Measurements from ENCODE around the gene GOLGA2. TPM values are rescaled to one million over a fixed set of nuclear protein-coding genes. Genes with fewer than 3 reads are reported as not detected.
"Not testable (repeated sequence)": the region's sequence is repeated elsewhere in the genome, so short reads cannot be mapped to it uniquely, and the experiment has no call there.

GOLGA2 gene
- total RNA-seq, 2 donors from 2014 or later: 53.2 to 138 TPM

DNA sequence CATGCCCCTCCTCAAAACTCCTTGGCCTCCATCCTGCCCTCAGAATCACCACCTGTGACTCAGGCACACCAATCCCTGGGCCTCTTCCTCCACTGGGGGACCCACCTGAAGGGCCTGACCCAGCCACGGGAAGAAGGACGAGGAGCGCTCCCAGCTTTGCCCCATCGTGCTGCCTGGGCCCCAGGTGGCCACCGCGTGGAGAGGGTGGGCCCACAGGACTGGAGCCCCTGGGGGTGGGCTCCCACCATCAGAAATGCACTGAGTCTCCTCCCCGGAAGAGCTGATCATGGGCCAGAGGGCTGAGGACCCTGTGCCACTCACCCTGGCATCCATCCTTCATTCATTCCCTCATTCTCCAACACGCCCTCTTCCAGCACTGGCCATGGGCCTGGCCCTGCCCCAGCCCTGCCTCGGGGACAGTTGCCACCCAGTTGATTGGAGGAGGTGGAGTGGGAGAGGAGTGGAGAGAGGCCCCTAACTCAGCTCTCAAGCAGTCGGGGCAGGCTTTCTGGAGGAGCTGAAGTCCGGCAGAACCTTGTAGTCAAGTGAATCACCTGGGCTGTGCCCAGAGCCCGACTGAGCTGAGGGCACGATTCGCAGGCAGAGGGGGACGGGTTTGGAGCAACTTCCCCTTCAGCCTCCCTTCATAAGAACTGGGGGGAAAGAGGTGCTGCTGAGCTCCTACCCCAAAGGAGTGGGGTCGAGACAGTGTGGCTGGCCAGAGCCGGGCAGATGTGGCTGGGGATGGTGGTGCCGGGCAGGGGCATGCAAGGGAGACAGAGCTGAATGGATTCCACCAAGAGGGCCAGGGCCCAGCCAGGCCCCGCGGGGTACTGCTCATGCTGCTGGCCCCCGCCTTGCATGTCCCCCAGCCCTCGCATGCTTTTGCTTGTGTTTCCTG is 43.0 kb downstream of the GOLGA2 start:
- WGBS, 2 donors: 66 to 74% methylated on average over 11 to 20 of the region's 22 CpGs
- intact Hi-C loops (cut with DNase I): no loop called here

DNA sequence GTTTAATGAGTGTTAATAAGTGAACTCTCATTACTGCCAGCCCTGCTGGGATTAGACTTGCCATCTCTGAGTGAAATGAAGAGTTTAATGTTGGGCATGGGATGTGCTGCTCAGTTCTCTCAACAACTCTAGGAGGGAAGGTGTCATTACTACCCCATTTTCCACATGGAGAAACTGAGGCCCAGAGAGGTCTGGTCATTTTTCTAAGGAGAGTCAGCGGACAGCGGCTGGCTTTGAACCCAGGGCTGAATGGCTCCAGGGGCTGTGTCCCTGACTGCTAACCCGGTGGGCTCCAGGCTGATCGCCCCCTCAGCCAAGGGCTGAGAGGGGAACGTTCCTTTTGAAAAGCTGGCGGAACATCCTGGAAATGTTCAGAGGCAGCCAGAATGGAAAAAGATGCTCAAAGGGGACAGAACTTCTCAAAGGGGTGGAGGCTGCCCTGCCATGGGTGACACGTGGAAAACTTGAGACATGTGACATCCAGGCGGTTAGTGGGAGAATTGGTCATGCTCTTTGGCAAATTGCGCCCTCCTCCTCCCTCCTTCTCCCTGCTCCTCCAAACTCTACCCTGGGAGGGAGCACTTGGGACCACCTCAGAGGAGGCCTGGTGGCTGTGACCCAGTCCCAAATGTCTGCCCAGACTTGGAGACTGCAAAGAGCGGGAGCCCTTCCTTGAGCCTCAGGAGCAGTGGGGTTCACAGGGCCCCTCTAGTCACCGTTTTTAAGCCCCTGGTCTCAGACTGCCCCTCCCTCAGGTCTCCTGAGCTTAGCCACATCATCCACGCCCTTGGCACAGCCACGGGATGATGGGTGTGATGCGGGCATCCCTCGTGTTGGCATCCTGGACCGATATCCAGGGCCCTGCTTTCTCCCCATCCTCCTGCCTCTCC is 43.9 kb downstream of the GOLGA2 start:
- ATAC-seq: no peak
- no peak for DNase-seq
- WGBS, 2 donors: 53 to 68% methylated on average over 13 to 16 of the region's 16 CpGs
- Histone ChIP-seq H3K4me3 (no peak overlapping the region), H3K4me1 (no peaks in the 10 kb centered on the region), H3K36me3 (replicated peaks in 1 of 2; ENCODE audit: insufficient read depth in 1 of 2, low read depth in 2 of 2) (no peaks in the 10 kb centered on the region), H3K9me3 (no peaks in the 10 kb centered on the region), H3K27me3 (no peaks in the 10 kb centered on the region), H3K27ac (no peak overlapping the region)
- TF ChIP-seq, protein P1, sequence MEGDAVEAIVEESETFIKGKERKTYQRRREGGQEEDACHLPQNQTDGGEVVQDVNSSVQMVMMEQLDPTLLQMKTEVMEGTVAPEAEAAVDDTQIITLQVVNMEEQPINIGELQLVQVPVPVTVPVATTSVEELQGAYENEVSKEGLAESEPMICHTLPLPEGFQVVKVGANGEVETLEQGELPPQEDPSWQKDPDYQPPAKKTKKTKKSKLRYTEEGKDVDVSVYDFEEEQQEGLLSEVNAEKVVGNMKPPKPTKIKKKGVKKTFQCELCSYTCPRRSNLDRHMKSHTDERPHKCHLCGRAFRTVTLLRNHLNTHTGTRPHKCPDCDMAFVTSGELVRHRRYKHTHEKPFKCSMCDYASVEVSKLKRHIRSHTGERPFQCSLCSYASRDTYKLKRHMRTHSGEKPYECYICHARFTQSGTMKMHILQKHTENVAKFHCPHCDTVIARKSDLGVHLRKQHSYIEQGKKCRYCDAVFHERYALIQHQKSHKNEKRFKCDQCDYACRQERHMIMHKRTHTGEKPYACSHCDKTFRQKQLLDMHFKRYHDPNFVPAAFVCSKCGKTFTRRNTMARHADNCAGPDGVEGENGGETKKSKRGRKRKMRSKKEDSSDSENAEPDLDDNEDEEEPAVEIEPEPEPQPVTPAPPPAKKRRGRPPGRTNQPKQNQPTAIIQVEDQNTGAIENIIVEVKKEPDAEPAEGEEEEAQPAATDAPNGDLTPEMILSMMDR (IDR thresholded peaks at IDR 0.05): no peak
- no peak for TF ChIP-seq POLR2A (IDR thresholded peaks at IDR 0.05)
- intact Hi-C loops (cut with DNase I): no loop called here

More for the DNA sequence above, 43.0 kb downstream of the GOLGA2 start:
- Histone ChIP-seq H3K4me1 (no peaks in the 10 kb centered on the region), H3K27ac (no peak overlapping the region), H3K36me3 (replicated peaks in 1 of 2; ENCODE audit: insufficient read depth in 1 of 2, low read depth in 2 of 2) (no peaks in the 10 kb centered on the region), H3K9me3 (no peaks in the 10 kb centered on the region), H3K27me3 (no peaks in the 10 kb centered on the region), H3K4me3 (no peak overlapping the region)
- ATAC-seq (no peak), DNase-seq (no peak)
- TF ChIP-seq, protein P1 (IDR thresholded peaks at IDR 0.05): no peak
- no peak for TF ChIP-seq POLR2A (IDR thresholded peaks at IDR 0.05)

DNA sequence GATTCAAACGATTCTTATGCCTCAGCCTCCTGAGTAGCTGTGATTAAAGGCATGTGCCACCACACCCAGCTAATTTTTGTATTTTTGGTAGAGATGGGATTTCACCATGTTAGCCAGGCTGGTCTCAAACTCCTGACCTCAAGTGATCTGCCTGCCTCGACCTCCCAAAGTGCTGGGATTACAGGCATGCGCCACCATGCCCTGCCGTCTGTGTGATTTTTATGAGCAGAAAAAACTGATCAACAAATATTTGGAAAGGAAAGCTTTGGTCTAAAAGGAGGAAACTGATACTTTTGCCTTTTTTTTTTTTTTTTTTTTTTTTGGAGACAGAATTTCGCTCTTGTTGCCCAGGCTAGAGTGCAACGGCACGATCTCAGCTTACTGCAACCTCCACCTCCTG is 44.9 kb downstream of the GOLGA2 start:
- intact Hi-C loops (cut with DNase I); H3K36me3 ChIP-seq (replicated peaks in 1 of 2; ENCODE audit: insufficient read depth in 1 of 2, low read depth in 2 of 2); H3K4me1 ChIP-seq; ATAC-seq; H3K4me3 ChIP-seq; H3K27ac ChIP-seq; H3K9me3 ChIP-seq; DNase-seq; H3K27me3 ChIP-seq: not testable (repeated sequence)
- WGBS, 2 donors: 81 to 85% methylated on average over 7 of the region's 7 CpGs

DNA sequence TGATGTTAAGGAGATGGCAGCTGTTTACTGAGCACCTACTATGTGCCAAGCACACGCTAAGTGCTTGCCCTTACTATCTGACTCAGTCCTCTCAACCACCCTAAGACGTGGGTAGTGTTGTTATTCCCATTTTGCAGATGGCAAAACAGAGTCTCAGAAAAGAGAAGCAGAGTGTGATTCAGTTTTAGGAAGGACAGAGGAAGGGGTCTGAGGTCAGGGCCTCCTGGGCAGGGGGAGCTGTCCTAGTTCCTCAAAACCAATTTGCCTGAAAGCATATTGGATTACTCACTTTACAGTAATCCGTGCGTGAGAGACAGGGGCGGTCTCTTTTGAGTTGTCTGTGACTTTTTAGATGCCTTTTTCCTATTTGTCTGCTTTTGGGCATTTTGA is 49.4 kb downstream of the GOLGA2 start:
- Histone ChIP-seq H3K27ac (no peak overlapping the region), H3K36me3 (replicated peaks in 1 of 2; ENCODE audit: insufficient read depth in 1 of 2, low read depth in 2 of 2) (no peaks in the 10 kb centered on the region), H3K27me3 (no peaks in the 10 kb centered on the region), H3K4me3 (no peak overlapping the region), H3K9me3 (no peaks in the 10 kb centered on the region), H3K4me1 (no peaks in the 10 kb centered on the region)
- DNase-seq (no peak), ATAC-seq (no peak)
- 80 to 86% methylated on average over 5 of the region's 5 CpGs for WGBS, 2 donors
- TF ChIP-seq, protein P1 (IDR thresholded peaks at IDR 0.05): no peak
- TF ChIP-seq POLR2A (IDR thresholded peaks at IDR 0.05): no peak
- intact Hi-C loops (cut with DNase I): no loop called here

DNA sequence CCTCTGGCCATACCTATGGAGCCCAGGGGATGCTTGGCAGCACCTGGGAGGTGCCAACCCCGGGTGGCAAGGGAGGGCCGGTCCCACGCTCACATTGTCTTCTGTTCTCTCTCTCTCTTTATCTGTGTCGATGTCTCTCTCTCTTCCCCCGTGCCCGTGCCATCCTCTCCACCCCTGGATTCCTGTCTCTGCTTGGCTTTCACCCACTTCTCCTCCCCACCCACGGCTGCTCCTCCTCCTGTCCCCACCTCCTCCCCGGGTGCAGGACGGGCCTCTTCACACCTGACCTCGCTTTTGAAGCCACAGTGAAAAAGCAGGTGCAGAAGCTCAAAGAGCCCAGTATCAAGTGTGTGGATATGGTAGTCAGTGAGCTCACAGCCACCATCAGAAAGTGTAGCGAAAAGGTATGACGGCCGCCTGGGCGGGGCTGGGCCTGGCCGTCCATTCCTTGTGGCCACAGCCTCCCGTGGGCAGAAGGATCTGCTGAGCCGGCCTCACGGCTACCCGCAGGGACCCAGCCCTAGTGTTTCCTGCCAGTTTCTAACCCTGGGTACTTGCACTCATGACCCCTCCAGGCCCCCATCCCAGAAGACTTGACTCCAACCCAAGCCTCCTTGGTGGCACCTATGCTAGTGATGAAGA is 49.9 kb downstream of the GOLGA2 start:
- DNase-seq: no peak
- intact Hi-C loops (cut with DNase I): no loop called here

More for the DNA sequence above, 49.9 kb downstream of the GOLGA2 start:
- 74 to 83% methylated on average over 19 of the region's 19 CpGs for WGBS, 2 donors
- no peak for ATAC-seq
- Histone ChIP-seq H3K4me1 (no peaks in the 10 kb centered on the region), H3K36me3 (replicated peaks in 1 of 2; ENCODE audit: insufficient read depth in 1 of 2, low read depth in 2 of 2) (no peaks in the 10 kb centered on the region), H3K9me3 (no peaks in the 10 kb centered on the region), H3K27ac (no peak overlapping the region), H3K4me3 (no peak overlapping the region), H3K27me3 (no peaks in the 10 kb centered on the region)
- TF ChIP-seq POLR2A (IDR thresholded peaks at IDR 0.05): no peak
- TF ChIP-seq, protein P1 (IDR thresholded peaks at IDR 0.05): no peak

Measured in body of pancreas (tissue), 4 donors.